HG03139 (cell line): ENCODE results near the gene SERTAD3.
"Not testable (repeated sequence)": the region's sequence is repeated elsewhere in the genome, so short reads cannot be mapped to it uniquely, and the experiment has no call there.

Experiments
- ATAC-seq: cut with Tn5 transposase; IDR thresholded peaks from one replicate; pipeline ENCODE4 v1.9.1; 2021; ENCODE audit not compliant: unreplicated experiment

The SERTAD3 gene, protein sequence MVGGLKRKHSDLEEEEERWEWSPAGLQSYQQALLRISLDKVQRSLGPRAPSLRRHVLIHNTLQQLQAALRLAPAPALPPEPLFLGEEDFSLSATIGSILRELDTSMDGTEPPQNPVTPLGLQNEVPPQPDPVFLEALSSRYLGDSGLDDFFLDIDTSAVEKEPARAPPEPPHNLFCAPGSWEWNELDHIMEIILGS

DNA sequence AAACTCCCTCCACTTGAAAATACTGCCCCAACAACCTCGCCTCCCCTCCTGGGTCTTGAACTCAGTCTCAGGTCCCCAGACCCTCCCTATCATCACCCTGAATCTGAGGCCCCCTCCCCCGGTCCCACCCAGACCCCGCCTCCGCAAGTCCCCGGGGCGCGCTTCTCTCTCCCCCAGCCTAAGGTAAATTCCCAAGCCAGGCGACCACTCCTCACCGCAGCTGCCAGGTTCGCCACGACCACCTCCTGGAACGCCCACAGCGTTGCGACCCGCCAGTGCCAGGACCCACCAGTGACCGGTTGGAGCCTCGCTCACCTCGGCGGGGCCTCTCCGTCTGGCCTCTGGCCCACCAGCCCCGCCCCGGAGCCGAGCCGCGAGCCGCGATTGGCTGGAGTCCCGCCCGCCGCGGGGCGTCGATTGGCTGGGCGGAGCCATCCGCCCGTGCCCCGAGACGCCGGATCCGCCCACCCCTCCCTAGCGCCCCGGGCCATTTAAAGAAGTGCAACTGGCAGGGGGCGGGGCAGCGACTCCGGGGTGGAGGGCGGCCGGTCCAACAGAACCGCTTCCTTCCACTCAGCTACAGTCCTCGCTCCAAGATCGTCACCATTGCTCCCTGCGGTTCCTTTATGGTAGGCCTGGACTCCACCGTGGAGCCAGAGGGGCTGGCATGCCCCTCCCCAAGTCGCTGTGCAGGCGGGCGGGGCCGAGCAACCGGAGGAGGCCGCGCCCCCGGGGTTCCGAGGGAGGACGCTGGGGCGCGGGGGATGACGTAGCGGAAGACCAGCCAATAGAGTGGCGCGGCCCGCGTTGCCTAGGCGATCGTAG, at the start of gene SERTAD3:
Gene SERTAD3 (minus strand): TSS at position 336 of the 825 bp plus-strand sequence. CDS start 2,255 bp downstream, outside the sequence.
- ATAC-seq = peak; percentile 55

DNA sequence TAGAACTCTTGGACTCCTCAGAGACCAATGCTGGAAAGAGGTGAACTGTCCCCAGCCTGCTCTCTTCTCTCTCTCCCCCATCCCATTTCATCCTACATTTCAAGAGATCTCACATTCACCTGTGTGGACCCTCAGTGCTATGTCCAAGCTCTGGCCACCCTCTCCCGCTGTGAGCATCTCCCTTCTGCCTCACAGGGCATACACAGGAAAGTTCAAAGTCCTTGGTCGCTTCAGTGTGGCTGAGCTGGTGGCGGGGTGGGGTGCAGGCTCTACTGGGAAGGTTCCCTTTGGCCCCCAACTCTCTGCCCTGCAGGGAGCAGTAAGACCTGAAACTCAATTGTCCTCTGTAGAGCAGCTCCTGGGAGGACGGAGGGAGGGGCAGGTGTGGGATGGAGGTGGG, 49.6 kb upstream of the SERTAD3 start:
- ATAC-seq = no peak

DNA sequence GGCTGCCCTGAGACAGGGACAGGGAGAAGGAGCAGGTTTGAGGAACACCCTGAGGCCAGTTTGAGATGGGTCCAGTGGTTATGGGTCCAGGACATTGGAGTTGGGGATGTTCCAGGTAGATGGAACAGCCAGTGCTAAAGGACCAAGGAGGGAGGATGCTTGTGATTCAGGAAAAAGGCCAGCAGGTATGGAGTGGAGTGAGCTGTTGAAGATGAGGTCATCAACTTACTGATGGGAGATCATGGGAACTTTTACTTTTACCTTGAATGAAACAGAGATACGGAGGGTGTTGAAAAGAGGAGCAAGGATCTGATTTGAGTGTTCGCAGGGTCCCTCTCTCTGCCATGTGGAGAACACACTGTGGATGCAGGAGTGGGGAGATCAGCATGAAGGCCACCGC, 48.1 kb upstream of the SERTAD3 start:
- no peak for ATAC-seq

DNA sequence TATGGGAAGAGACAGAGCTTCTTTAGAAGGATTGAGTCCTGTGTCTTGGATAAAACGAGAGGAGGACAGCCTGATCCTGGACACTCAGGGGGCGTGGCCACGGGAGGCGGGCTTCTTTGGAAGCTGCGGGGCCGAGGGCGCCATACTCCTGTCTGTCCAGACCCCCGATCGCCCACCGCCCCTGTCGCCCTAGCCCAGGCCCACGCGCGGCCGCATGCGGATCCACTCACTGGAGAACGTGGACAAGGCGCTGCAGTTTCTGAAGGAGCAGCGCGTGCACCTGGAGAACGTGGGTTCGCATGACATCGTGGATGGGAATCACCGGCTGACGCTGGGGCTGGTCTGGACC, 45.7 kb upstream of the SERTAD3 start:
- ATAC-seq = no peak

DNA sequence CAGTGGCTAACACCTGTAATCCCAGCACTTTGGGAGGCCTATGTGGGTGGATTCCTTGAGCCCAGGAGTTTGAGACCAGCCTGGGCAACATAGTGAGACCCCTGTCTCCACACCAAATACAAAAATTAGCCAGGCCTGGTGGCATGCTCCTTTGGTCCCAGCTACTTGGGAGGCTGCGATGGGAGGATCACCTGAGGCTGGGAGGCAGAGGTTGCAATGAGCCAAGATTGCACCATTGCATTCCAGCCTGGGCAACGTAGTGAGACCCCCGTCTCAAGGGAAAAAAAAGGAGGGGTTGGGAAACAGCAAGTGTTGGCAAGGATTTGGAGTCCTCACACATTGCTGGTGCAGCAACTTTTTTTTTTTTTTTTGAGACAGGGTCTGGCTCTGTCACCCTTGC, 41.9 kb upstream of the SERTAD3 start:
- ATAC-seq = no peak

DNA sequence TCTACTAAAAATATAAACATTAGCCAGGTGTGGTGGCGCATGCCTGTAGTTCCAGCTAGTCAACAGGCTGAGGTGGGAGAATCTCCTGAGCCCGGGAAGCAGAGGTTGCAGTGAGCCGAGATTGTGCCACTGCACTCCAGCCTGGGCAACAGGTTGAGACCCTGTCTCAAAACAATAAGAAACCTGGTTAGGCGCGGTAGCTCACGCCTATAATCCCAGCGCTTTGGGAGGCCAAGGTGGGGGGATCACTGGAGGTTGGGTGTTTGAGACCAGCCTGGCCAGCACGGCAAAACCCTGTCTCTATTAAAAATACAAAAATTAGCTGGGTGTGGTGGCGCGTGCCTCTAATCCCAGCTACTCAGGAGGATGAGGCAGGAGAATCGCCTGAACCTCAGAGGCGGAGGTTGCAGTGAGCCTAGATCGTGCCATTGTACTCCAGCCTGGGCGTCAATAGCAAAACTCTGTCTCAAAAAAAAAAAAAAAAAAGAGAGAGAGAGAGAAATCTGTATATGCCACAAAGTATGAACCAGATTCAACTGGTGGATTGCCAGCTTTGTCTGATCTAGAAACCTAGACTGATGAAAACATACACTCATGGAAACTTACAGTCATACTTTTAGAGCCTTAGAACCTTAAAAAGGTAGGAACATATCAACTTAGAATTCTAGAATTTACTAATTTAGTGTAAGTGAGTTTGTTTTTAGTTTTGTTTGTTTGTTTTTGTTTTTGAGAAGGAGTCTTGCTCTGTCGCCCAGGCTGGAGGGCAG, 31.9 kb upstream of the SERTAD3 start:
- ATAC-seq = not testable (repeated sequence)

DNA sequence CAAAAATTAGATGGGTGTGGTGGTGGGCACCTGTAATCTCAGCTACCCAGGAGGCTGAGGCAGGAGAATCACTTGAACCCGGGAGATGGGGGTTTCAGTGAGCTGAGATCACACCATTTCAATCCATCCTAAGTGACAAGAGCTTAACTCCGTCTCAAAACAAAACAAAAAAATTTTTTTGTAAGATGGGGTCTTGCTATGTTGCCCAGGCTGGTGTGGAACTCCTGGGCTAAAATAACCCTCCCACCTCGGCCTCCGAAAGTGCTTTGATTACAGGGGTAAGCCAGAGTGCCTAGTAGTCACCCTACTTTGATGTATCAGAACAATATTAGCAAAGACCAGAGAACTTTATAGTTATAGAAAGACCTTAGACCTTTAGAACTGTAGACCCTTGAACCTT, 30.6 kb upstream of the SERTAD3 start:
- no peak for ATAC-seq

DNA sequence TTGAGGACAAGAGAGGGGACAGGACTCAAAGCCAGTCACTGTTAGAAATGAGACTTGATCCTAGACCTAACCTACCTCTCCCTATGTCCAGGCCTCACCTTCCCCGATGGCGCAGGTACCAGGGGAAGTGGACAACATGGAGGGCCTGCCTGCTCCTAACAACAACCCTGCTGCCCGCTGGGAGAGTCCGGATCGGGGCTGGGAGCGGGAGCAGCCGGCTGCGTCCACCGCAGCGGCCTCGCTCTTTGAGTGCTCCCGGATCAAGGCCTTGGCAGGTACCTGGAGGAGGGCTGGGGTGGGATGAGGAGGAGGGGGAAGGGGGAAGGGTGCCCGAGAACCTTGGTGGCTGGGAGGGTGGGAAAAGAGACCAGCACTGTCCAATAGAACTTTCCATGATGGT, 28.4 kb upstream of the SERTAD3 start:
- ATAC-seq = no peak

DNA sequence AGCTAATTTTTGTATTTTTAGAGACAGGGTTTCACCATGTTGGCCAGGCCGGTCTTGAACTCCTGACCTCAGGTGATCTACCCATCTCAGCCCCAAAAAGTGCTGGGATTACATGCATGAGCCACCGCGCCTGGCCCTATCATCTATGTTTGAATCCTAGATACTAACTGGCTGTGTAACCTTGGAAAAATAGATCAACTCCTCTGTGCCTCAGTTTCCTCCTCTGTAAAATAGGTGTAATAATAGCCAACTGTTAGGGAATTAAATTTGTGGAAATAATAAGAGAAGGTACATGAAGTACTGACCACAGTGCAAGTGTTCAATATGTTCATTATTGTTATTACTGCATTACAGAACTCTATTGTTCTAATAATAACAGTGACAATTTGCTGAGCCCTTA, 27.0 kb upstream of the SERTAD3 start:
- no peak for ATAC-seq

DNA sequence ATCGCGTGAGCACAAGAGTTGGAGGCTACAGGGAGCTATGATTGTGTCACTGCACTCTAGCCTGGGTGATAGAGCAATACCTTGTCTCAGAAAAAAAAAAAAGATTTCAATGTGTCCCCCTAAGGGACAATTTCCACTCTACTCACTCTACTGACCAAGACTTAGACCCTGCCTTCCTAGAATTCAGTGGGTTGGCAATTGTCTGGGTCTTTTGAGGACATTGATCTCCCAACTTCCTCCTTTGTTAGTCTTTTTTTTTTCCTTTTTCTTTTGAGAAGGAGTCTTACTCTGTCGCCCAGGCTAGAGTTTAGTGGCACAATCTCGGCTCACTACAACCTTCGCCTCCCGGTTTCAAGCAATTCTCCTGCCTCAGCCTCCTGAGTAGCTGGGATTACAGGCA, 24.9 kb upstream of the SERTAD3 start:
- ATAC-seq = no peak

DNA sequence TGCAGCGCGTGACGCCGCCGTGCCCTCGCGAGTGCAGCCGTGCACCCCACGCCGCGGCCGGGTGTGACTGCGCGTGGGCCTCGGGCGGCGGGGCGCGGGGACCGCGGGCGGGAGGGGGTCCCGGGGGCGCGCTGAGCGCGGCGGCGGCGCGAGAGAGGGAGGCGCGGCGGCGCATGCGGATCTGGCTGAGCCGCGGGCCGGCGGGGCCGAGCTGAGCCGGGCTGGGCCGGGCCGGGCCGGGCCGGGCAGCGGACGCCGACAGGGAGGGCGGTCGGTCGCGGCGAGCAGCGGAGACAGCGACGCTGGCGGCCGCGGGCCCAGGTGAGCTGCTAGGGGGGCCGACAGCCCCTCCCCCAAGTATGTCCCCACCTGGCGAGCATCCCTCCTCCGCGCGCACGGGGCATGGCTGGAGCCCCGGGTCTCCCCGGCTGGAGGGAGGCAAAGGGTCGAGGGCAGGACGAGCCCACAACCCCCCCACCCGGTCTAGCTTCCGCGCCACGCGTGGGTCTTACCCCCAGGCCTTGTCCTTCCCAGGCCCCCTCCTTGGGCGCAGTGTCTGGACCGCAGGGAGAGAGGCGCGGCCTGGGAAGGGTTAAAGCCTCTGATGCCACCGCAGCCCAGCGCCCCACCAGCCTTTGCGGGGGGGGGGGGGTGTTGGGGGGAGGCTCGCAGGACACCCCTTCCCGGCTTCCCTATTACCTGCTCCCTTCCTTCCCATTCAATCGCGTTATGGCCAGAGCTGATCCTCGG, 23.0 kb upstream of the SERTAD3 start, which contains the start of gene SPTBN4:
Gene SPTBN4 (plus strand): TSS at position 17 of the 750 bp plus-strand sequence. CDS start 5,621 bp downstream, outside the sequence.
- ATAC-seq = no peak

DNA sequence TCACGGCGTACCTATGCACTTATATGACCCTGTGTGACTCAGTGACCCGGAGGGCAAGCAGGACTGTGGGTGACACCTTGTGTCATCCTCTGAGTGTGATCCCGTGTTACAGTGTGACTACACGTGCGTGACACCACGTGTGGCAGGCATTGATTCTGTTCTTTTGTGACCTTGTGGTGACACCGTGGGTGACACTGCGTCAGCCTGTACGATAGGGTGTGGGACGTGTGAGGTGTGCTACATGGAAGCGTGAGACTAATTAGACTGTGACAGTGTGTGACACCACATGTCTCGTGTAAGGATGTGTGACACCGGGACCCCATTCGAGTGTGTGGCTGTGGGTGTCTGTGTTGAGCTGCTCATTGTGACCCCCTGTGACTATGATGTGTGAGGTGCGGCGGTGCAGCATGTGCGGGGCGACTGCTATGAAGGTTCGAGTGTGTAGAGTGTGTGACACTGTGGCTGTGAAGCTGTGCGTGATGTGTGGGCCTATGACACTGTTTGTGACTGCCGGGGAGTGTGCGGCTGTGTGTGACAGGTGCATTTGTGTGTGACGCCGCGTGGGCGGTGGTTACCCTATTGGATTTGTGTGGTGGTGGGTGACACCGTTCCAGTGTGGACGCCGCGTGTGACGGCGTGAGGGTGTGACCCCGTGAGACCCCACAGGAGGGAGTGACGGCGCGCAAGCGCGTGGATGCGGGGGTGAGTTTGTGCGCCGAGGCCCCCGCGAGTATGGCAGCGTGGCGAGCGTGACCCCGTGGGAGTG, 22.3 kb upstream of the SERTAD3 start:
- ATAC-seq = peak; percentile 23

DNA sequence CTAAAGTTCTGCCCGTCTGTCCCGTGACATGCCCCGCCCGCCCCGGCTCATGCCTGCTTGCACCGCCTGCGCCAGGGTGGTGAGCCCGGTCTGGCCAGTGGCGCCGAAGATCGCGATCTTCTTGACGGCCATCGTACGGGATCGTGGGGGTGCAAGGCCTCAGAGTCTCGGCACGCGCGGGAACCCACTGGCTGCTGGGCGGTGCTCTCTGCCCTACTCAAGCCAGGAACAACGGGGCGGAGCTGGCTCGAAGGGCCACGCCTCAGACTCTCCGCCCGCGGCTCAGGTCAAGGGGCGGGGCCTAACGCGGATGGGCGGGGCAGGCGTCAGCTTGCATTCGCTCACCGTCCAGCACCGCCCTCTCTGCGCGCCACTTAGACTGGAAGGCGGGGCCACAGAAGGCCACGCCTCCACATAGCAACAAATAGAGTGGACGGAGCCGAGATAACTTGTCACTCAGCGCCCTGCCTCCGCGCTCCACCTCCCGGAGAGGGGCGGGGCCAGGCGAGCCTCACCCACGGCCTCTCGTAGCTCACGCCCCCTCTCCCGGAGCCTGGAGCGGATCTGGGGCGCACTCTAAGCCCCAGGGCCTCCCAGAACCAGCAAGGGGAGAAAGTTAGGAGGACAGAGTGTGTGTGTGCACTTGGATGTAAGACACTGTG, 21.6 kb upstream of the SERTAD3 start, which contains the start of gene BLVRB:
Gene BLVRB (minus strand): TSS at position 189 of the 662 bp plus-strand sequence. CDS start 57 bp downstream, at position 132.
- peak; percentile 76 for ATAC-seq

DNA sequence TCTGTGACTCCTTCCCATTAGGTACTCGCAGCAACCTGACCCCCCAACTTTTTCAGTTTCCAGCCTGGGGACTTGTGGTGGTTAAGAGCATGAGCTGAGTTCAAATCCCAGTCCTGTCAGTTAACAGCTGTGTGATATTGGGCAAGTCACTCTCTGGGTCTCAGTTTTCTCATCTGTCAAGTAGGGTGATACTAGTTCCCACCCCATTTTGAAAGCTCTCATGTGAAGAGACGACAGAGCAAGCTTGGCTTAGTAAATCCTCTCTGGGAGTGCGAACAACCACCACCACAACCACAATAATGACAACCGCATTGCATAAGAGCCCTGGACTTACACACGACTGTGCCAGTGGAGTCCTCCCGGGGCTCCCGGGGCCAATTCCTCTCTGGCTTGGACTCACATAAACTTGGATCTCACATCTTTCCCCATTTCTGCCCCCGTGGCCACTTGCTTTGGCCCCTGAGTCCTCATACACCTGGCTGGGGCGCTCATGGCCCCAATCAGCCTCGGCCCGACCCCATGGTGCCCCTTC, 21.0 kb upstream of the SERTAD3 start:
- ATAC-seq = no peak

DNA sequence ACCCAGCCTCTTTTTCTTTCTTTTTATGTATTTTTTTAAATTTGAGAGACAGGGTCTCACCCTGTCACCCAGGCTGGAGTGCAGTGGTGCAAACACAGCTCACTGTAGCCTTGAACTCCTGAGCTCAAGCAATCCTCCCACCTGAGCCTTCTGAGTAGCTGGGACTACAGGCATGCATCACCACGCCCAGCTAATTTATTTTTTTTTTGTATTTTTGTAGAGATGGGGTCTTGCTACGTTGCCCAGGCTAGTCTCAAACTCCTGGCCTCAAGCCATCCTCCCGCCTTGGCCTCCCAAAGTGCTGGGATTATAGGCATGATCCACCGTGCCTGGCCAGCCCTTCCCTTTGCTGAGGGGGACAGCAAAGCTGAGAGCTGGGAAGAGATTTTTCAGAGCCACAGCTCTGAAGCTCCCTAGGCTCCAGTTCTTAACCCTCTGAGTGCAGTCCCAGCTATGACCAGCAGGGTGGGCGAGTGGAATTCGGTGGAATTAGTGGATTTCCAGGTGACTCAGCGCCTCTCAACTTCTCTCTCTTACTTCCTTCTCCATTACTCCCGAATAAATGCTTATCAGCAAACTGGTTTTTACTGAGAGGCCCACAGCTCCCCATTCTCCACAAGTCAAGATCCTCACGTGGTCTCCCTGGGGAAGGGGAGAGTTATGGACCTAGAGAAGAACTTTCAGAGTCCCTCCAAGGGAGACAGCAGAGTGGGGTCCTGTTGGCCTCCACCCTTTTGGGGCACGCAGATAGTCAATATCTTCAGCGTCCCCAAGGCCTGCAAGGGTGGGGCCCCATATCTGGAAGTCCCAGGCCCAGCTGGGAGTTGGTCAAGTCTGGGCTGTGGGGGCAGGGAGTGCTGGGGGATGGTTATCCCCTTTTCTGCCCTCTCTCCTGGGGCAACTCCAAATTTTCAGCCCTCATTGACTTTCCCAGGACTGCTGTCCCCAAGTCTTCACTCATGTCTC, 20.2 kb upstream of the SERTAD3 start:
- ATAC-seq = no peak

DNA sequence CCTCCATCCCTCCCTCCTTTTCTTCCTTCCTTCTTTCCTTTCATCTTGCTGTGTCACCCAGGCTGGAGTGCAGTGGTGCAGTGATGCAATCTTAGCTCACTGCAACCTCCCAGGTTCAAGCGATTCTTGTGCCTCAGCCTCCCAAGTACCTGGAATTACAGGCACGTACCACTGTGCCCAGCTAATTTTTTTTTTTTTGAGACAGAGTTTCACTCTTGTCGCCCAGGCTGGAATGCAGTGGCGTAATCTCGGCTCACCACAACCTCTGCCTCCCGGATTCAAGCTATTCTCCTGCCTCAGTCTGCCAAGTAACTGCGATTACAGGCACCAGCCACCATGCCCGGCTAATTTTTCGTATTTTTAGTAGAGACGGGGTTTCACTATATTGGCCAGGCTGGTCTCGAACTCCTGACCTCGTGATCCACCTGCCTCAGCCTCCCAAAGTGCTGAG, 19.5 kb upstream of the SERTAD3 start:
- ATAC-seq = not testable (repeated sequence)

DNA sequence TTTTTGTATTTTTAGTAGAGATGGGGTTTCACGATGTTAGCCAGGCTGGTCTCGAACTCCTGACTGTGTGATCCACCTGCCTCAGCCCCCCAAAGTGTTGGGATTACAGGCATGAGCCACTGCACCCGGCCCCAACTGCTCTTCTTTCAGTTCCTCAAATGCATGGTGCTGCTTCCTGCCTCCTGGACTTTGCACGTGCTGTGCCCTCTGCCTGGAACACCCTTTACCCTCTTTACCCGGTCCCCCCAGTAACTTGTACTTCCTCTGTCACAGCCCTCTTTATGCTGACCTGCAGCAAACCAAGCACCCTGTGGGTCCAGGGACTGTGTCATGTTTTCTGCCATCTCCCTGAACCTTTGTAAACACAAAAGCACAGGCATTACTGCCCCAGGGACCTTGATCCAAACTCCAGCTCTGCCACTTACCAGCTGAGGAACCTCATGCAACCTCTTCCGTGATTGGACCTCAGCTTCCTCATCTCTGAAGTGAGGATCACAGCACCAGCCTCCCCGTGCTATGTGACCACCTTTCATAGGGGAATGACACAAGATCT, 17.6 kb upstream of the SERTAD3 start:
- no peak for ATAC-seq

DNA sequence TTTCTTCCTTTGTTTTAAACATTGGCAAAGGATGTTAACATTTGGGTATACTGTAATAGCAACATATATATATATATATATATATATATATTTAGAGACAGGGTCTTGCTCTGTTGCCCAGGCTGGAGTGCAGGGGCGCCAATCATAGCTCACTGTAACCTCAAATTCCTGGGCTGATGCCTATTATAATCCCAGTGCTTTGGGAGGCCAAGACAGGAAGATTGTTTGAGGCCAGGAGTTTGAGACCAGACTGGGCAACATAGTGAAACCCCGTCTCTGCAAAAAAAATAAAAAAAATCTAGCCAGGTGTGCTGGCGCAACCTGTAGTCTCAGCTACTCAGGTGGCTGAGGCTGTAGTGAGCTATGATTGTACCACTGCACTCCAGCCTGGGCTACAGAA, 16.1 kb upstream of the SERTAD3 start:
- ATAC-seq = no peak
